ENCODE results near the gene FXR2. TPM values are rescaled to one million over a fixed set of nuclear protein-coding genes. Genes with fewer than 3 reads are reported as not detected.
"Not testable (repeated sequence)": the region's sequence is repeated elsewhere in the genome, so short reads cannot be mapped to it uniquely, and the experiment has no call there.

FXR2 gene
- 10 to 100 TPM; 48.9 to 54.0 (median 52.3) TPM for polyA plus RNA-seq (ENCODE audit: insufficient read length in 3 of 3)
- long read RNA-seq, donor 1, partial matches to known transcripts = 6 of 10 reads
- long read RNA-seq, donor 1, other reads (novel, unspliced or antisense) = 0 of 10 reads
- long read RNA-seq, donor 2, partial matches to known transcripts = 0 of 4 reads
- long read RNA-seq, donor 2, other reads (novel, unspliced or antisense) = 0 of 4 reads
- long read RNA-seq, donor 3, partial matches to known transcripts = 0 of 2 reads
- long read RNA-seq, donor 3, other reads (novel, unspliced or antisense) = 0 of 2 reads
- long read RNA-seq, donor 4, transcript FXR2-201 (17 exons, 2,957 nt) = major isoform, 6 of 22 reads
- long read RNA-seq, donor 4, partial matches to known transcripts = 16 of 22 reads
- long read RNA-seq, donor 4, other reads (novel, unspliced or antisense) = 0 of 22 reads
- long read RNA-seq, donor 5, partial matches to known transcripts = 0 of 2 reads
- long read RNA-seq, donor 5, other reads (novel, unspliced or antisense) = 0 of 2 reads
- long read RNA-seq, donor 6, transcript FXR2-201 (17 exons, 2,957 nt) = major isoform, 7 of 7 reads
- long read RNA-seq, donor 6, partial matches to known transcripts = 0 of 7 reads
- long read RNA-seq, donor 6, other reads (novel, unspliced or antisense) = 0 of 7 reads
- long read RNA-seq, donor 7, partial matches to known transcripts = 0 of 2 reads
- long read RNA-seq, donor 7, other reads (novel, unspliced or antisense) = 0 of 2 reads
- long read RNA-seq, donor 8, partial matches to known transcripts = 0 of 3 reads
- long read RNA-seq, donor 8, other reads (novel, unspliced or antisense) = 0 of 3 reads
- long read RNA-seq, donor 9, partial matches to known transcripts = 0 of 4 reads
- long read RNA-seq, donor 9, other reads (novel, unspliced or antisense) = 0 of 4 reads
- long read RNA-seq, donor 10, transcript FXR2-201 (17 exons, 2,957 nt) = major isoform, 5 of 5 reads
- long read RNA-seq, donor 10, partial matches to known transcripts = 0 of 5 reads
- long read RNA-seq, donor 10, other reads (novel, unspliced or antisense) = 0 of 5 reads
- long read RNA-seq, donor 11, partial matches to known transcripts = 0 of 2 reads
- long read RNA-seq, donor 11, other reads (novel, unspliced or antisense) = 0 of 2 reads
- long read RNA-seq, donor 12, transcript FXR2-201 (17 exons, 2,957 nt) = major isoform, 6 of 6 reads
- long read RNA-seq, donor 12, partial matches to known transcripts = 0 of 6 reads
- long read RNA-seq, donor 12, other reads (novel, unspliced or antisense) = 0 of 6 reads
- long read RNA-seq, donor 13 = 0 reads
- long read RNA-seq, donor 14 = 0 reads
- long read RNA-seq, donor 15 = 0 reads
- long read RNA-seq, donor 16, transcript FXR2-201 (17 exons, 2,957 nt) = major isoform, 5 of 19 reads
- long read RNA-seq, donor 16, partial matches to known transcripts = 8 of 19 reads
- long read RNA-seq, donor 16, other reads (novel, unspliced or antisense) = 6 of 19 reads

DNA sequence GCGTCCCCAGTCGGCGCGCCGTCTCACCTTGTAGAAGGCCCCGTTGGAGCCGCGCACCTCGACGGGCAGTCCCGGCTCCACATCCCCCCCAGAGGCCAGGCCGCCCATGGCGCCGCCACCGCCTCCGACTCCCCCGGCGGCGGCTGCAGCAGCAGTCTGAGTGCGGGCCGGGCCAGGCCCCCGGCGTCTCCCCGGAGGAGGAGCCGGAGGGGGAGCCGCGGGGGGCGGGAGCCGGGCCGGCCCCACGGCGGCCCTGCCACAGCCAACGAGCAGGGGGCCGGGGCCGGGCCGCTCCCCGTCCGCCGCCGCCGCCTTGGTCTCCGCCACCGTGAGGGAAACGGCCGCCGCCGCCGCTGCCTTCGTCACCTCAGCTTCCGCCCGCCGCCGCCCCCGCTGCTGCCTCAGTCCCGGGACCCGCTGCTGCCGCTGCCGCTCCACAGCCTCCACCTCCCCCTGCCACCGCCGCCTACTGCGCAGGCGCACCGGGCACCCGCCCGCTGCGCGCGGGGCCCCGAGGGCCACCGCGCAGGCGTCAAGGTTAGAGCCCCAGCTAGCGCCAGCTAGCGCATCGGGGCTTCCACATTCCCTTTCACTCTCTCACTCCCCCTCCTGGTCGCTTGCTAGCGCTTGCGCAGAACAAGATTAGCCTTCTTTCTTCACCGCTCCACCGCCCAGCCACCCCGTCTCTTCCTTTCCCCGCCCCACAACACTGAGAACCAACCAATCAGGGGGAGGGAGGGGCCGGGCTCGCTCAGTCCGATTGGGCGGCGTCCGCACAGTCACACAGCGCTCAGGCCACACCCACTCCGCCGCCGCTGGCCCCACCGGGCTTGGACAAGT, at the start of gene FXR2:
FXR2 (minus strand) TSS at position 473 of the 840 bp plus-strand sequence; CDS start at position 108, 365 bp downstream.
- DNase-seq = peak; percentile 100

DNA sequence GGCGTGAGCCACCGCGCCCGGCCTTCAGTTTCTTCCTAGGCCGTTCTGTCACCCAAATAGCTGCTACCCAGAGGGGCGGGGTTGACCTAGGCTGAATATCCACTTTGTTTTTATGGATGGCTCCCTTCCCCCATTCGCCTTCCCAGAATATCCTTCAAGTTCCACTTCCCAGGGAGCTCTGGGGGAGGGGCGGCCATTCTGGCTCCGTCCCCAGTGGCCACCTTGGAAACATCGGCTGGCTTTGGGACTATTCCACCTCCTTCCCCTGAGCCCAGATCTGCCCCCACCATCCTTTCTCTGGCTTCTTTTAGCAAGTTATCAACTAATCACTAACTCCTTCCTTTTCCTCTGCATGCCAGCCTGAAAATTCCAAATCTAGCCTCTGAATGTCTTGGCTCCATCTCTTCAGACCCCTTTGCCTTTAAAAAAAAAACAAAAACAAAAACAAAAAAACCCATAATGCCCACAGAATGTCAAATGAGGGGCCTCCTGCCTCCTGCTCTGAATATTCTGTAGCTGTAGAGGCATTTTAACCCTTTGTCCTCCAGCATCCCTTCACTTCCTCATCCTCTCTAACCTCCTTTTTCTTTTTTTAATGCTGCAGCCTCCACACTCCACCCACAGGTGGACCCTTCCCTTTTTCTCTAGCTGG, 42.4 kb upstream of the FXR2 start:
- DNase-seq = peak; percentile 72

- no peak for DNase-seq
Observed at GRCh38 chr17:7655541-7655840, 40.8 kb upstream of the FXR2 start.

- DNase-seq = no peak
Observed at GRCh38 chr17:7654832-7655540, 40.3 kb upstream of the FXR2 start.

DNA sequence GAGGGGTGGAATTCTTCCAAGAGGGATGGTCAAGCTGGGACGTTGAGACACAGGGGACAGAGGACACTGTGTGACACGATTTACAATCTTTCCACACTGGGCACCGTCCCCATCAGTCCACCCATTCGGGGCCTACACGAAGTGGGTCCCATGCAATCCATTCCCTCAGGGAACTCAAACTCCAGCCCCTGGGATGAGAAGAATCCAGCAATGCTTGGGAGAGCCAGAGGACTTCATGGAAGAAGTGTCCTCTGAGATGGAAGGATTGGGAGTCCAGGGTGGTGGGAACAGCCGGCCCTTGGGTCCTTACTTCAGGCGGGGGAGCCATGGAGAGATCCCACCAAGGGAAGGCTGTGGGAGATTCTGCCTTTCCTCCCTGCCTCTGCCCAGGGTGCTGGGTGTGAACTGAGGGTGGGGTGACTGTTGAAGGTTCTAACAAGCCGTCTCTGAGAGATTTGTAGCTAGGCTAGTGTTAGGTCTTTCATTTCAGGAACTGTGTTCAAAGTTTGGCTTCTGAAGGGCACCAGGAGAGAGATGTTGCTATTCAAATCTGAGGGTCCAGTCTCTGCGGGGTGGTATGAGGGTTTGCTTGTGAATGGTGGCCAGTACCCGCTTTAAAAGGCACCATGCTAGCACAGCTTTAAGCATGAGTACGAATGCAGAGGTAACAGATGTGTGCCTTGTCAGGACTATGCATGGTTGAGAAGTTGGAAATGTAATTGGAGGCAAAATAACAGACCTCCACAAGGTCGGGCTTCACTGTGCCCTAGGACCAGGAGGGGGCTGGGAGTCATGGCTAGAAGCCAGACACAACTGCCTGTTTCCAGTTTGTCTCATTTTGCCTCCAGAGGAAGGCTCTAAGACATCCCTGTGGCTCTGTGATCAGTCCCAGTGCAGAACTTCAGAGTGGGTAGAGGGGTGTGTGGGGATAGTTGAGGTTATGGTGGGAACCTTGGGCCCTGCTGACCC, 38.0 kb upstream of the FXR2 start:
- no peak for DNase-seq

GRCh38 chr17:7651665-7652387, 37.1 kb upstream of the FXR2 start:
- peak; percentile 81 for DNase-seq

DNA sequence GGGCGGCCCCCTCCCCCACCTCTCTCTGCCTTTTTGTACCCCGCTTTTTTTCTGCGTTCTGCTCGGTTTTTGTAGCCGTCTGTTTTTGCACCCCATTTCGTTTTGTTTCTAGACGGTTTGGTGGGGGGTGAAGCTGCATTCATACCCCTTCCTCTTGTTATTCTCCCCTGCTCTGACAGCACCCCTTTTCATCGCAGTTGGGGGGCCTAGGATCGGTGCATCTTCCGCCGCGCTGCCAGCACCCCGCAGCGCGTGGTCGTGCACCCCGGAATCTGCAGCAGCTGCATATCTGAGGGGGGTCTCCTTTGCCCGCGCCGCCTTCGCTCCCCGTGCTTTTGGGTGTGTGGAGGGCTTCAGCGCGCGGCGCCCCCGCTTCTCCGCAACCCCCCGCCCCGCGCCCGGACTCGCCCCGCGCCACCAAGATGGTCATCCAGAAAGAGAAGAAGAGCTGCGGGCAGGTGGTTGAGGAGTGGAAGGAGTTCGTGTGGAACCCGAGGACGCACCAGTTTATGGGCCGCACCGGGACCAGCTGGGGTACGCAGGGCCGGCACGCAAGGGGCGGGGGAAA, 36.5 kb upstream of the FXR2 start:
- no peak for DNase-seq

DNA sequence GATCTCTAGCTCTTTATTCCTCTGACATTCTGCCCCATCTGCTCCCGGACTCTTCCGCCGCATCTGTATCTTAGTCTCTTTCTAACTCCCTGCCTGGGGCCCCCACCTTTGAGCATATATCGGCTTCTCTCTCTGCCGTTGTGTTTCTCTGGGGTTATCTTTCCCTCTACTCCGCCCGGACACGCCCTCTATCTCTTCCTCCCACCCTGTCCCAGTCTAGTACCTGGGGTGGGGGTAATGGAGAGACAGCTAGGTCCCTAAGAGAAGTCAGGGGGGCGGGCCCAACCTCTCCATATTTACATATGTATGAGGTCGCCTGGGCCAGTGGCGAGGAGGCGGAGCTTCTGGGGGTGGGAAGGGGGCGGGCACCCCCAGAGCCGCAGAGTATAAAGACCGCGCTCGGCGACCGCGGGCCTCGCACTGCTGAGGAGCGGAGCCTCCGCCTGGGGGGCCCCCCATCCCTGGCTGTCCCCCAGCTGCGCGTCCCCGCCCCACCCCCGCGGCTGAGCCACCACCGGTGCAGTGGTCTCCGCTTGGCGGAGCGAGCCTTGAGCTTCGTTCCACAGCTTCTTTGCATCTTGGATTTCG, 35.9 kb upstream of the FXR2 start, which contains the start of gene ATP1B2:
ATP1B2 (plus strand) TSS at position 418 of the 588 bp plus-strand sequence. CDS start 593 bp downstream, outside the sequence.
- peak; percentile 65 for DNase-seq

DNA sequence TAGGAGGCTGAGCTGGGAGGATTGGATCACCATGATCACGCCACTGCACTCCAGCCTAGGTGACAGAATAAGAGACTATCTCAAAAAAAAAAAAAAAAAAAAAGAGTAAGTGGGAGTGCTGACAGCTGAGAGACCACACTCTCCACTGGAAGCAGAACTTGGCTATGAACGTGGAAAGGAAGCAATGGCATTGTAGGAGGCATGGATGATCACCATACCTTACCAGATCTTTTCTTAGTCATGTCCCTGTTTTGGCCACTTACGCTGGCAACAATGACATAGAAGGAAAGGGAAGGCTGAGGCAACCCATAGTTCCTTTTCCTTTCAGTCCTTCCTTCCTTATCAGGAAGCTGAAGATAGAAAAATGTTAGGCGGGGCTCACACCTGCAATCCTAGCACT, 32.3 kb upstream of the FXR2 start:
- no peak for DNase-seq

DNA sequence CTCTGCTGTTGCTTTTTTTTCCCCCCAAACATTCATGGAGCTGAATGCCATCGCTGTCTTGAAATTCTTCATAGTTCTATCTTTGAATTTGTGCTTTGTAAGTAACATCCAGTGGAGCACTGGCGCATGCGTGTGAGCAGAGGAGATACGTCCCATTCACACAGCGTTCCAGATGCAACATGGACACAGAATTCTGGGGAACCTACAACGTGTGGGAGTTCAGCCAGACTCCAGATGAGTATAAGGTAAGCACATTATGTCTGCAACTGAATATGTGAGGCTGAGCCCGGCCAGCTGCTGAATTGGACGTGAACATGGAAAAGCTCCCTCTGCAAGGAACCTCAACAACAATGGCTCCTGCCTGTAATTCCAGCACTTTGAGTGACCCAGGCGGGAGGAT, 31.8 kb upstream of the FXR2 start:
- no peak for DNase-seq

DNA sequence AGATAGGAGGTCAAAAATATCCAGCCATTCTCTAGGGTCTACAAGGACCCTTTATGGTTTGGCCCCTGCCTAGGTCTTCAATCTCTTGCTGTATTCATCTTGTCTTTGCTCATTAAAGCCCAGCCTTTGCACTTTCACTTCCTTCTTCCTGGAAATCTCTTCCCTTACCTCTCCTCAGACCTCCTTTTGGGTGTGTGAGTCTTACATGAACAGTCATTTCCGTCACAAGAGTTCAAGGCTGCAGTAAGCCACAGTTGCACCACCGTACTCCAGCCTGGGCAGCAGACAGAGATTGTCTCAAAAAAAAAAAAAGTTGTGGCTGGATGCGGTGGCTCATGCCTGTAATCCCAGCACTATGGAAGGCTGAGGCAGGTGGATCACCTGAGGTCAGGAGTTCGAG, 30.1 kb upstream of the FXR2 start:
- no peak for DNase-seq

GRCh38 chr17:7641635-7642034, 26.9 kb upstream of the FXR2 start:
- DNase-seq = not testable (repeated sequence)

- no peak for DNase-seq
Observed at GRCh38 chr17:7640783-7641182, 26.1 kb upstream of the FXR2 start.

GRCh38 chr17:7636163-7636562, 21.5 kb upstream of the FXR2 start:
- DNase-seq = no peak

GRCh38 chr17:7634384-7634783, 19.7 kb upstream of the FXR2 start:
- DNase-seq = peak; percentile 79

DNA sequence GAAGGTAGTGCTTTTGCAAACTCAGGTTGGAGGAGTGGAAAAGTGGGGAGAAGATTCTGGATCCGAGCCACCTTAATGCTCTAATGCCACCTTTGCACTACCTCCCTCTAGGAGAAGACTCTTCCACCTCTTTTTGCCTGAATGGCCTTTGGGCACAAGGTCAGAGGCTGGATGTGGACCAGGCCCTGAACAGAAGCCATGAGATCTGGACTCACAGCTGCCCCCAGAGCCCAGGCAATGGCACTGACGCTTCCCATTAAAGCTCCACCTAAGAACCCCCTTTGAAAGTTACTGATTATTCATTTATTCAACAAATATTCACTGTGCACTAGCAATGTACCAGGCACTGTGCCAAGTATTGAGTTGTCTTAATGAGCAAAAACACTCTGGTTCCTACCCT, 18.4 kb upstream of the FXR2 start:
- DNase-seq = no peak

DNA sequence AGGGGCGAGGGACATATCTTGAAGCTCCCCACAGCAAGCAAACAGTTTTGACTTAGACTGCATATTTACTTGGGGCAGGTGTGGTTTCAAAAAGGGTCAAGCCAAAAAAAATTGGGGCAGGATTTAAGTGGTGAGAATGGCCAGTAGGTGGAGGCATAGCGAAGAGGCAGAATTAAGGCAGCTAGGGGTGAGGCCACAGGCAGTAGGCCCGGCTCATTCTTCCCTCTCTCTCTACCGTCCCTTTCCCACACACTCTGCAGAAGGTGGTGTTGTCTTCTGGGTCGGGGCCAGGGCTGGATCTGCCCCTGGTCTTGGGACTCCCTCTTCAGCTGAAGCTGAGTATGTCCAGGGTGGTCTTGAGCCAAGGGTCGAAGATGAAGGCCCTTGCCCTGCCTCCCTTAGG, 17.8 kb upstream of the FXR2 start:
- DNase-seq = no peak
